Measurements from ENCODE around the gene KICS2.
A peak's percentile ranks its signal among the peaks of the same experiment; 100 is the strongest.
"Not testable (repeated sequence)": the region's sequence is repeated elsewhere in the genome, so short reads cannot be mapped to it uniquely, and the experiment has no call there.

KICS2 gene

GRCh38 chr12:64229796-64230195 is 7.7 kb upstream of the KICS2 start:
- H3K27ac Mint-ChIP-seq: no peak overlapping the region
- ATAC-seq: no peak
- H3K9me3 Mint-ChIP-seq: no peaks in the 10 kb centered on the region

GRCh38 chr12:64229240-64229639 is 7.1 kb upstream of the KICS2 start:
- H3K36me3 Mint-ChIP-seq: no peaks in the 10 kb centered on the region
- ATAC-seq (no peak), DNase-seq (ENCODE audit: low spot score in 2 of 2) (no peak)

More at GRCh38 chr12:64229796-64230195, 7.7 kb upstream of the KICS2 start:
- H3K36me3 Mint-ChIP-seq: no peaks in the 10 kb centered on the region
- no peaks in the 10 kb centered on the region for H3K4me1 Mint-ChIP-seq
- DNase-seq (ENCODE audit: low spot score in 2 of 2): no peak
- no peak overlapping the region for H3K4me3 Mint-ChIP-seq

GRCh38 chr12:64225626-64226025 is 3.5 kb upstream of the KICS2 start:
- H3K4me1 Mint-ChIP-seq: peaks cover 12% of the 10 kb centered on the region
- H3K9me3 Mint-ChIP-seq: no peaks in the 10 kb centered on the region
- DNase-seq (ENCODE audit: low spot score in 2 of 2) (no peak), ATAC-seq (no peak)
- no peak overlapping the region for H3K27ac Mint-ChIP-seq
- H3K36me3 Mint-ChIP-seq: peaks cover 14% of the 10 kb centered on the region
- no peak overlapping the region for H3K4me3 Mint-ChIP-seq

More at GRCh38 chr12:64229240-64229639, 7.1 kb upstream of the KICS2 start:
- Mint-ChIP-seq H3K4me3 (no peak overlapping the region), H3K9me3 (no peaks in the 10 kb centered on the region), H3K27ac (no peak overlapping the region), H3K4me1 (no peaks in the 10 kb centered on the region)

- Mint-ChIP-seq H3K4me3 (peak overlapping the region; percentile 95), H3K4me1 (peaks cover 24% of the 10 kb centered on the region), H3K9me3 (no peaks in the 10 kb centered on the region), H3K36me3 (peaks cover 14% of the 10 kb centered on the region), H3K27ac (peak overlapping the region; percentile 98)
- peak; percentile 36 to 74 for DNase-seq (ENCODE audit: low spot score in 2 of 2)
- peak; percentile 46 for ATAC-seq
These were observed 466 bp downstream of the KICS2 start for GRCh38 chr12:64221651-64222008.

- no peak for ATAC-seq
- peaks cover 24% of the 10 kb centered on the region for H3K4me1 Mint-ChIP-seq
- no peak overlapping the region for H3K27ac Mint-ChIP-seq
- DNase-seq (ENCODE audit: low spot score in 2 of 2): no peak
- H3K4me3 Mint-ChIP-seq: no peak overlapping the region
- H3K9me3 Mint-ChIP-seq: no peaks in the 10 kb centered on the region
- peaks cover 22% of the 10 kb centered on the region for H3K36me3 Mint-ChIP-seq
These were observed 2.0 kb downstream of the KICS2 start for GRCh38 chr12:64220046-64220445.

- DNase-seq (ENCODE audit: low spot score in 2 of 2): no peak
- Mint-ChIP-seq H3K27ac (peak overlapping the region; percentile 5), H3K4me1 (peaks cover 24% of the 10 kb centered on the region), H3K36me3 (peaks cover 31% of the 10 kb centered on the region), H3K4me3 (peak overlapping the region; percentile 4), H3K9me3 (no peaks in the 10 kb centered on the region)
- no peak for ATAC-seq
These were observed 3.0 kb downstream of the KICS2 start for GRCh38 chr12:64219145-64219544.

GRCh38 chr12:64218597-64218996 is 3.5 kb downstream of the KICS2 start:
- no peak overlapping the region for H3K27ac Mint-ChIP-seq
- no peak for ATAC-seq
- peaks cover 34% of the 10 kb centered on the region for H3K36me3 Mint-ChIP-seq

GRCh38 chr12:64217643-64218042 is 4.5 kb downstream of the KICS2 start:
- Mint-ChIP-seq H3K4me1 (peaks cover 24% of the 10 kb centered on the region), H3K36me3 (peaks cover 41% of the 10 kb centered on the region)
- not testable (repeated sequence) for H3K4me3 Mint-ChIP-seq; H3K27ac Mint-ChIP-seq; DNase-seq (ENCODE audit: low spot score in 2 of 2); H3K9me3 Mint-ChIP-seq; ATAC-seq

More at GRCh38 chr12:64218597-64218996, 3.5 kb downstream of the KICS2 start:
- no peak for DNase-seq (ENCODE audit: low spot score in 2 of 2)
- peaks cover 24% of the 10 kb centered on the region for H3K4me1 Mint-ChIP-seq
- no peaks in the 10 kb centered on the region for H3K9me3 Mint-ChIP-seq
- H3K4me3 Mint-ChIP-seq: peak overlapping the region; percentile 4

GRCh38 chr12:64216239-64216638 is 5.9 kb downstream of the KICS2 start:
- ATAC-seq (no peak), DNase-seq (ENCODE audit: low spot score in 2 of 2) (no peak)
- Mint-ChIP-seq H3K4me1 (peaks cover 18% of the 10 kb centered on the region), H3K36me3 (peaks cover 34% of the 10 kb centered on the region), H3K9me3 (no peaks in the 10 kb centered on the region), H3K4me3 (no peak overlapping the region), H3K27ac (no peak overlapping the region)

- no peak overlapping the region for H3K27ac Mint-ChIP-seq
- H3K36me3 Mint-ChIP-seq: peaks cover 48% of the 10 kb centered on the region
- no peak overlapping the region for H3K4me3 Mint-ChIP-seq
- H3K9me3 Mint-ChIP-seq: no peaks in the 10 kb centered on the region
- no peaks in the 10 kb centered on the region for H3K4me1 Mint-ChIP-seq
- no peak for ATAC-seq
- no peak for DNase-seq (ENCODE audit: low spot score in 2 of 2)
These were observed 9.9 kb downstream of the KICS2 start for GRCh38 chr12:64212119-64212746.

GRCh38 chr12:64207453-64207852 is 14.6 kb downstream of the KICS2 start:
- no peak for DNase-seq (ENCODE audit: low spot score in 2 of 2)
- no peak for ATAC-seq
- H3K4me1 Mint-ChIP-seq: no peaks in the 10 kb centered on the region
- peaks cover 40% of the 10 kb centered on the region for H3K36me3 Mint-ChIP-seq
- no peak overlapping the region for H3K4me3 Mint-ChIP-seq
- H3K9me3 Mint-ChIP-seq: no peaks in the 10 kb centered on the region
- H3K27ac Mint-ChIP-seq: no peak overlapping the region

- Mint-ChIP-seq H3K9me3 (no peaks in the 10 kb centered on the region), H3K27ac (no peak overlapping the region), H3K36me3 (peaks cover 33% of the 10 kb centered on the region), H3K4me1 (no peaks in the 10 kb centered on the region), H3K4me3 (no peak overlapping the region)
- DNase-seq (ENCODE audit: low spot score in 2 of 2) (no peak), ATAC-seq (no peak)
These were observed 16.6 kb downstream of the KICS2 start for GRCh38 chr12:64205542-64205941.

GRCh38 chr12:64203775-64204174 is 18.3 kb downstream of the KICS2 start:
- H3K4me3 Mint-ChIP-seq: no peak overlapping the region
- no peaks in the 10 kb centered on the region for H3K4me1 Mint-ChIP-seq
- ATAC-seq (no peak), DNase-seq (ENCODE audit: low spot score in 2 of 2) (no peak)
- peaks cover 21% of the 10 kb centered on the region for H3K36me3 Mint-ChIP-seq
- H3K9me3 Mint-ChIP-seq: no peaks in the 10 kb centered on the region
- no peak overlapping the region for H3K27ac Mint-ChIP-seq

- H3K4me1 Mint-ChIP-seq: no peaks in the 10 kb centered on the region
- no peak overlapping the region for H3K27ac Mint-ChIP-seq
- DNase-seq (ENCODE audit: low spot score in 2 of 2): no peak
- H3K9me3 Mint-ChIP-seq: no peaks in the 10 kb centered on the region
- peak; percentile 73 for ATAC-seq
- H3K4me3 Mint-ChIP-seq: no peak overlapping the region
- H3K36me3 Mint-ChIP-seq: peaks cover 21% of the 10 kb centered on the region
These were observed 19.1 kb downstream of the KICS2 start for GRCh38 chr12:64203036-64203435.

GRCh38 chr12:64195841-64196240 is 26.3 kb downstream of the KICS2 start:
- H3K4me1 Mint-ChIP-seq; DNase-seq (ENCODE audit: low spot score in 2 of 2); H3K9me3 Mint-ChIP-seq; H3K27ac Mint-ChIP-seq; ATAC-seq; H3K4me3 Mint-ChIP-seq: not testable (repeated sequence)
- peaks cover 34% of the 10 kb centered on the region for H3K36me3 Mint-ChIP-seq

- H3K27ac Mint-ChIP-seq: no peak overlapping the region
- H3K9me3 Mint-ChIP-seq: no peaks in the 10 kb centered on the region
- ATAC-seq (no peak), DNase-seq (ENCODE audit: low spot score in 2 of 2) (no peak)
- peaks cover 34% of the 10 kb centered on the region for H3K36me3 Mint-ChIP-seq
- peaks cover 8% of the 10 kb centered on the region for H3K4me1 Mint-ChIP-seq
- no peak overlapping the region for H3K4me3 Mint-ChIP-seq
These were observed 27.6 kb downstream of the KICS2 start for GRCh38 chr12:64194333-64195149.

Data from stimulated activated effector memory CD8-positive, alpha-beta T cell treated with anti-CD3 and anti-CD28 coated beads, Interleukin-12 subunit alpha, Interleukin-12 subunit beta, amount 100 ng/mL, for 72 hours (primary cell).